Smooth muscle cell of the coronary artery (primary cell): ENCODE data around the gene RUNX1. TPM values are rescaled to one million over a fixed set of nuclear protein-coding genes. Genes with fewer than 3 reads are reported as not detected.

Experiments used
- total RNA-seq: library from RNA; depleted of rRNA; stranded (reverse); fragments of >200 nt; gene quantifications from 2 replicates; pipeline ENCODE4 v1.2.3, GENCODE V29; 2014; ENCODE audit warnings: low replicate concordance

RUNX1 gene
- total RNA-seq: 12.3 and 42.5 TPM in 2 replicates

GRCh38 chr21:35048706-35049617 is at the start of gene RUNX1:
Gene RUNX1 (minus strand): TSS chr21:35049302.

